ENCODE data around the gene CEP250.
"Not testable (repeated sequence)": the region's sequence is repeated elsewhere in the genome, so short reads cannot be mapped to it uniquely, and the experiment has no call there.

The CEP250 gene

DNA sequence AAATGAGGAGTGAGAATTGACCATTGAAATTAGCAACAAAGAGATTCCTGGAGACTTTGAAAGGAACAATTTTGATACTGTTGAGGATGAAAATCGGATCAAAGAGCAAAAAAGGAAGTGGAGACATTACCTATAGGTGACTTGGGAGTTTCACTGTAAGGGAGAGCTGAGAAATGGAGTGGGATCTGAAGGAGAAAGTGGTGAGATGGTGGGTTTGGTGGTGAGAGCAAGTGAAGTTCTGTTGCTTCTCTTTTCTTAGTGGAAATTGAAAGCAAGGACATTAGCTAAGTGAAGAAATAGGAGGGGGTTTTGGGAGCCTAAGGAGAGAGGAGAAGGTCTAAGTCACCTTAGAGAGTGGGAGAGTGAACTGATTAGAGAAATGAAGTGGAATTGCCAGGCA, 90.7 kb downstream of the CEP250 start:
- Mint-ChIP-seq H3K4me1 (ENCODE audit: low read depth) (peaks cover 15% of the 10 kb centered on the region), H3K27ac (no peak overlapping the region), H3K27me3 (no peaks in the 10 kb centered on the region), H3K9me3 (ENCODE audit: low read depth) (no peaks in the 10 kb centered on the region), H3K36me3 (peaks cover 10% of the 10 kb centered on the region), H3K4me3 (no peak overlapping the region)

DNA sequence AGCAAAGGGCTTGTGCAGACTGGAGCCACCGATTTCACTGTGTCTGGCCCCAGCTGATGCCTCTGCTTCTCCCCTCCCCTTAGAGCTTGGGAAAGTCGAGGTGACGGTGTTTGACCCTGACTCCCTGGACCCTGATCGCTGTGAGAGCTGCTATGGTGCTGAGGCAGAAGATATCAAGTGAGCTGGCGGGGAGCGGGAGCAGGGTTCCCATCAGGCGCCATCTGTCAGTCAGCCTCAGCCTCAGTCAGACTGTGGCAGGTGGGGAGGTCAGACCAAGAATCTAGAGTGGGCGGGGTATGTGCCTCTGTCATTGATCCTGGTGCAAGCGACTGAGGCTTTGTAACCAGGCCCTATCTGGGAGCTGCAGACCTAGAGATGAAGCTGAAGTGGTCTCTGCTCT, 91.9 kb downstream of the CEP250 start:
- H3K36me3 Mint-ChIP-seq, result peaks cover 10% of the 10 kb centered on the region
- H3K27me3 Mint-ChIP-seq, result no peaks in the 10 kb centered on the region
- H3K4me3 Mint-ChIP-seq, result no peak overlapping the region
- peaks cover 7% of the 10 kb centered on the region for H3K4me1 Mint-ChIP-seq (ENCODE audit: low read depth)
- H3K27ac Mint-ChIP-seq, result no peak overlapping the region
- no peaks in the 10 kb centered on the region for H3K9me3 Mint-ChIP-seq (ENCODE audit: low read depth)

GRCh38 chr20:35551503-35551902, 96.1 kb downstream of the CEP250 start:
- no peaks in the 10 kb centered on the region for H3K27me3 Mint-ChIP-seq
- H3K36me3 Mint-ChIP-seq, result peaks cover 14% of the 10 kb centered on the region
- no peak overlapping the region for H3K4me3 Mint-ChIP-seq
- no peaks in the 10 kb centered on the region for H3K9me3 Mint-ChIP-seq (ENCODE audit: low read depth)
- no peaks in the 10 kb centered on the region for H3K4me1 Mint-ChIP-seq (ENCODE audit: low read depth)
- H3K27ac Mint-ChIP-seq, result no peak overlapping the region

DNA sequence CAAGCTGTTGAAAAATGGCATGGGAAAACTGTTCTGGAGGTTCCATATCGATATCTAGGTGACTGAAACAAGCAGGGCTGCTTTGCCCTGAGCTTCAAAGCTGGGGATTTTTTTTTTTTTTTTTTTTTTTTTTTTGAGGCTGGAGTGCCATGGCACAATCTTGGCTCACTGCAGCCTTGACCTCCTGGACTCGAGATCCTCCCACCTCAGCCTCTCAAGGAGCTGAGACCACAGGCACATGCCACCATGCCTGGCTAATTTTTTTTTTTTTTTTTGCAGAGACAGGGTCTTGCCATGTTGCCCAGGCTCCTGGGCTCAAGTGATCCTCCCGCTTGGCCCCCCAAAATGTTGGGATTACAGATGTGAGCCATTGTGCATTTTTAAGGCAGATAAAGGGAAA, 97.5 kb downstream of the CEP250 start:
- H3K27ac Mint-ChIP-seq, result no peak overlapping the region
- no peaks in the 10 kb centered on the region for H3K9me3 Mint-ChIP-seq (ENCODE audit: low read depth)
- no peaks in the 10 kb centered on the region for H3K4me1 Mint-ChIP-seq (ENCODE audit: low read depth)
- H3K36me3 Mint-ChIP-seq, result peaks cover 14% of the 10 kb centered on the region
- no peak overlapping the region for H3K4me3 Mint-ChIP-seq
- H3K27me3 Mint-ChIP-seq, result no peaks in the 10 kb centered on the region

DNA sequence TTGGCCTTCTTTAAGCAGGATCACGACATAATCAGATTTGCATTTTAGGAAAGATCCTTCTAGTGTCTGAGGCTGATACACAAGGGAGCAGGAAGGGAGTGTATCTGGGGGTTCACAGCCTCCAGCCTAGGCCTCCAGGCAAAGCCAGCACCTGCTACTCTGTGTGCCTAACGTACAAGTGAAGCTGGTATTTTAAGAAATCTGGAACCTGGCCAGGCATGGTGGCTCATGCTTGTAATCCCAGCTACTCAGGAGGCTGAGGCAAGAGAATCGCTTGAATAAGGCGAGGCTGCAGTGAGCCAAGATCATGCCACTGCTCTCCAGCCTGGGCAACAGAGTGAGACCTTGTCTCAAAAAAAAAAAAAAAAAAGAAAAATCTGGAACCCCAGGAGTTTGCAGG, 100.1 kb downstream of the CEP250 start:
- not testable (repeated sequence) for H3K27ac Mint-ChIP-seq

GRCh38 chr20:35555951-35556645, 100.7 kb downstream of the CEP250 start:
- no peaks in the 10 kb centered on the region for H3K27me3 Mint-ChIP-seq
- H3K4me1 Mint-ChIP-seq (ENCODE audit: low read depth), result no peaks in the 10 kb centered on the region
- no peaks in the 10 kb centered on the region for H3K9me3 Mint-ChIP-seq (ENCODE audit: low read depth)
- no peak overlapping the region for H3K4me3 Mint-ChIP-seq
- H3K27ac Mint-ChIP-seq, result no peak overlapping the region
- H3K36me3 Mint-ChIP-seq, result peaks cover 8% of the 10 kb centered on the region

More for the DNA sequence above, 100.1 kb downstream of the CEP250 start:
- H3K27me3 Mint-ChIP-seq; H3K9me3 Mint-ChIP-seq (ENCODE audit: low read depth); H3K4me3 Mint-ChIP-seq; H3K4me1 Mint-ChIP-seq (ENCODE audit: low read depth); H3K36me3 Mint-ChIP-seq: not testable (repeated sequence)

- H3K27me3 Mint-ChIP-seq, result no peaks in the 10 kb centered on the region
- no peak overlapping the region for H3K27ac Mint-ChIP-seq
- H3K4me3 Mint-ChIP-seq, result no peak overlapping the region
- H3K36me3 Mint-ChIP-seq, result peaks cover 8% of the 10 kb centered on the region
- no peaks in the 10 kb centered on the region for H3K4me1 Mint-ChIP-seq (ENCODE audit: low read depth)
- H3K9me3 Mint-ChIP-seq (ENCODE audit: low read depth), result no peaks in the 10 kb centered on the region
These were observed 101.5 kb downstream of the CEP250 start for GRCh38 chr20:35556871-35557270.

- H3K4me1 Mint-ChIP-seq (ENCODE audit: low read depth), result no peaks in the 10 kb centered on the region
- H3K27me3 Mint-ChIP-seq, result no peaks in the 10 kb centered on the region
- no peak overlapping the region for H3K4me3 Mint-ChIP-seq
- peak overlapping the region; percentile 46 for H3K27ac Mint-ChIP-seq
- peaks cover 8% of the 10 kb centered on the region for H3K36me3 Mint-ChIP-seq
- H3K9me3 Mint-ChIP-seq (ENCODE audit: low read depth), result no peaks in the 10 kb centered on the region
These were observed 103.1 kb downstream of the CEP250 start for GRCh38 chr20:35558451-35558850.

DNA sequence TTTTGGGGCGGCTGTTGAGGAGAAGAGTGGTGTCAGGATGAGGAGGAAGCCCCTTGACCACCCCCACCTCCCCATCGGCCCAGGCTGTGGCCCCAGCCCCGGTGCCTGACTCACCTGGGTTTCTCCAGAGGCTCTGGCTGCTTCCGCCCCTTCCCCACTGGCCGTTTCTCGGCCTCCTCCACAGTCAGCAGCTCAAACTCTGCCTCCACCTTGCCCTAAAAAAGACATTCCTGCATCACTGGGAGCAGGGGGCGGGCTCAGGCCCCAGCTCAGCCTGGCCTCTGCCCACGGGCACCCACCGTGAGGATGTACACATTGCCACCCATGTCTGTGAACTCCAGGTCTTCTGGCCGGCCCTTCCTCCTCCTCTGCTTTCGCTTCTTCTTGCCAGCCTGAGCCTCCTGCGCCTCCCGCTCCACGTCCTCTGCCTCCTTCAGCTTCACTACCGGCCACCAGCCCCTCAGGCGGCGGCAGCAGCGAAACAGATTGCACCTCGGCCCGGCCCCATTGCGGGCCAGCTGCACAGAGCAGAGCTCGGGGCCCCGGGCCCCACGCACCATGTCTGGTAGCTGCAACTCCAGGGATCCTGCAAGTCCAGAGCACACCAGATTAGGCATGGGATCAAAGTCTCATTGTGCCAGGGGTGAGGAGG, 103.8 kb downstream of the CEP250 start:
- Mint-ChIP-seq H3K4me1 (ENCODE audit: low read depth) (no peaks in the 10 kb centered on the region), H3K4me3 (no peak overlapping the region), H3K27me3 (no peaks in the 10 kb centered on the region), H3K27ac (no peak overlapping the region), H3K36me3 (peaks cover 8% of the 10 kb centered on the region), H3K9me3 (ENCODE audit: low read depth) (no peaks in the 10 kb centered on the region)

DNA sequence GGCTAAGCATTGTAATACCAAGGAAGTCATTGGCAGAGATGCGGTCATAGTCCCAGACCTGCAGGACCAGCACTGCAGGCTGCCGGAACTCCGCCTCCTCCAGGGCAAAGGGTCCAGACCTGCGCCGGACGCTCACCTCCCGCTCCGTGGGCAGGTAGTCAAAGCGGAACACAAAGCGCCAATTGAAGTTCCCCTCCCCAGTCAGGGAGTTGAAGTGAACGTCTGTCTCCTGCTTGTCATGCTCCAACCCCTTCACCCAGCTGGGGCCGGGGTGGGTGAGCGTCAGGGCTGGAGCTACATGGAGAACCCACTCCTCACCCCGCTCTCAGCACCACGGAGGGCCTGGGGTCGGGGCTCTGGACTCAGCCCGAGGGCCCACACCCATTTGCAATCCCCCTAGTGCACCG, 104.7 kb downstream of the CEP250 start:
- peaks cover 2% of the 10 kb centered on the region for H3K36me3 Mint-ChIP-seq
- H3K27ac Mint-ChIP-seq, result no peak overlapping the region
- H3K4me3 Mint-ChIP-seq, result no peak overlapping the region
- no peaks in the 10 kb centered on the region for H3K4me1 Mint-ChIP-seq (ENCODE audit: low read depth)
- H3K27me3 Mint-ChIP-seq, result no peaks in the 10 kb centered on the region
- H3K9me3 Mint-ChIP-seq (ENCODE audit: low read depth), result no peaks in the 10 kb centered on the region

DNA sequence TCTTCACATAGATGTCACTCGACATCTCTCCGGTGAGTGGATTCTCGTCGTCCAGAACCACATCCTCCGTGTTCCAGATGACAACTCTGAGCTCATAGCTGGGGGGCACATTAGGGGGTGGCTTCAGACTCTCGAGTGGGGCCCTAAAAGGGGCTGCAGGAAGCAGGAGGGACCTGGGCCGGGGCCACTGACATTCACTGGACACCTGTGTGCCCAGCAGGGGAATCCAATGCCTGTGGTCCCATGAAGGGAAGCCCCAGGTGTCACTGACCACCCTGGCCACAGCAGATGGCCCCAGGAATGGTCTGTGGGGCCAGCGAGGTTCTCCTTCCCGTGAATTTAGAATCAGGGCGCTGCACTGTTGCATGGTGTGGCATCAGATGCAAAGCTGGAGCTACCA, 105.1 kb downstream of the CEP250 start:
- H3K9me3 Mint-ChIP-seq (ENCODE audit: low read depth), result no peaks in the 10 kb centered on the region
- no peaks in the 10 kb centered on the region for H3K4me1 Mint-ChIP-seq (ENCODE audit: low read depth)
- H3K36me3 Mint-ChIP-seq, result no peaks in the 10 kb centered on the region
- H3K27ac Mint-ChIP-seq, result no peak overlapping the region
- no peak overlapping the region for H3K4me3 Mint-ChIP-seq
- H3K27me3 Mint-ChIP-seq, result no peaks in the 10 kb centered on the region

DNA sequence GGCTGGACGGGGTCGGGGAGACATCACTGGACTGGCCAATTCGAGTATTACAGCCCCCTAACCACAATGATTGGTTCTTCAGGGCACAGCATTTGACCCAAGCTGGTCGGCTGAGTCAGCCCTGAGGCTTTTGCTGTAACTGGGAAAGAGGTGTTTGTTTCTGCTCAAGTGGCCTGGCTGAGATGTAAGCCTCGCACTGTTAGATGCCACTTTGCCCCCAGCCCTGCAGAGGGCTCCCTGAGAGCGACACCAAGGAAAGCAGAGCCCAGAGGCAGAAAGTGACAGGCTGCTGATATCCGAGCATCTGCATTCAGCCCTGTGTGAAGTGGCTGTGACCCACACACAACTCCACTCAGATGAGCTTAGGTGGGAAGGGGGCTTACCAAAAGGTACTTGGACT, 105.9 kb downstream of the CEP250 start:
- H3K9me3 Mint-ChIP-seq (ENCODE audit: low read depth), result no peaks in the 10 kb centered on the region
- no peaks in the 10 kb centered on the region for H3K27me3 Mint-ChIP-seq
- H3K4me1 Mint-ChIP-seq (ENCODE audit: low read depth), result no peaks in the 10 kb centered on the region
- no peak overlapping the region for H3K27ac Mint-ChIP-seq
- H3K4me3 Mint-ChIP-seq, result no peak overlapping the region
- H3K36me3 Mint-ChIP-seq, result no peaks in the 10 kb centered on the region

- Mint-ChIP-seq H3K27me3 (no peaks in the 10 kb centered on the region), H3K4me3 (no peak overlapping the region), H3K4me1 (ENCODE audit: low read depth) (no peaks in the 10 kb centered on the region), H3K27ac (no peak overlapping the region), H3K36me3 (no peaks in the 10 kb centered on the region), H3K9me3 (ENCODE audit: low read depth) (no peaks in the 10 kb centered on the region)
These were observed 106.3 kb downstream of the CEP250 start for GRCh38 chr20:35561671-35562070.

- Mint-ChIP-seq H3K4me3 (no peak overlapping the region), H3K4me1 (ENCODE audit: low read depth) (no peaks in the 10 kb centered on the region), H3K36me3 (no peaks in the 10 kb centered on the region), H3K9me3 (ENCODE audit: low read depth) (no peaks in the 10 kb centered on the region), H3K27ac (no peak overlapping the region), H3K27me3 (no peaks in the 10 kb centered on the region)
These were observed 107.2 kb downstream of the CEP250 start for GRCh38 chr20:35562541-35563110.

- H3K4me3 Mint-ChIP-seq, result no peak overlapping the region
- H3K27ac Mint-ChIP-seq, result no peak overlapping the region
- H3K9me3 Mint-ChIP-seq (ENCODE audit: low read depth), result no peaks in the 10 kb centered on the region
- H3K27me3 Mint-ChIP-seq, result no peaks in the 10 kb centered on the region
- H3K36me3 Mint-ChIP-seq, result no peaks in the 10 kb centered on the region
- no peaks in the 10 kb centered on the region for H3K4me1 Mint-ChIP-seq (ENCODE audit: low read depth)
These were observed 108.4 kb downstream of the CEP250 start for GRCh38 chr20:35563834-35564233.

DNA sequence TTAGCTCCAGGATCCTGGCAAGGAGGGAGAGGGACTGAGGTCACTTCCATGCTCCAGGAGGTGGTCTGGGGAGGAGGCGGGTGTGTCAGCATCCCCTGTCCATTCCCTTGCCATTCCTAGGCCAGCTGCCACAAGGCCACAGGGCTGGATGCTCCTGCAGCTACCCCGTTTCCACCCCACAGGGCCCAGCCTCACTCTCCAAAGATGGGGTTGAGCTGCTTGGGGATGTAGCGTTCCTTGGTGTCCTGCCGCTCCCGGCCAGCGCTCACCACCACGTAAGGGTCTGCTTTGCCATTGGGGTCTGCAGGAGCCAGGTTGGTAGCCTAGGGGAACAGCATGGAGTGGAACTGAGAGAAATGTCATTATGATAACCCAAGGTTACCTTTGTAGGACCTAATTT, 109.5 kb downstream of the CEP250 start:
- H3K4me3 Mint-ChIP-seq, result no peak overlapping the region
- no peaks in the 10 kb centered on the region for H3K4me1 Mint-ChIP-seq (ENCODE audit: low read depth)
- no peak overlapping the region for H3K27ac Mint-ChIP-seq
- no peaks in the 10 kb centered on the region for H3K9me3 Mint-ChIP-seq (ENCODE audit: low read depth)
- H3K27me3 Mint-ChIP-seq, result no peaks in the 10 kb centered on the region
- no peaks in the 10 kb centered on the region for H3K36me3 Mint-ChIP-seq
